ENCODE measurements around the gene UGT1A3. TPM values are rescaled to one million over a fixed set of nuclear protein-coding genes. Genes with fewer than 3 reads are reported as not detected.
A peak's percentile ranks its signal among the peaks of the same experiment; 100 is the strongest.

Gene UGT1A3
- total RNA-seq, 2 donors from 2014 or later = not detected

DNA sequence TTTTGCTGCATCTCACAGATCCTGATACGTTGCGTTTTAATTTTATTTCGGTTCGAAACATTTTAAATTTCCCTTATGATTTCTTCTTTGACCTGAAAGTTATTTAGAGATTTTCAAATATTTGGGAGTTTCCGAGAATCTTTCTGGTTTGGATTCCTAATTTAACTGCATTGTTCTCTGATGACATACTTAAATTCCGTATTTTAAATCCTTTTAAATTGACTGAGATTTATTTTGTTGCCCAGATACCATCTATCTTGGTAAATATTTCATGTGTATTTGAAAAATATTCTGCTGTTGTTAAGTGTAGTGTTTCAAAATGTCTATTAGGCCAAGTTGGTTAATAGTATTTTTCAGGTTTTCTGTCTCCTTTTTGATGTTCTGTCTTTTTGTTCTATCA is 87.0 kb downstream of the UGT1A3 start:
- DNase-seq (ENCODE audit: low spot score) = no peak
- H3K27ac Mint-ChIP-seq = no peak overlapping the region

DNA sequence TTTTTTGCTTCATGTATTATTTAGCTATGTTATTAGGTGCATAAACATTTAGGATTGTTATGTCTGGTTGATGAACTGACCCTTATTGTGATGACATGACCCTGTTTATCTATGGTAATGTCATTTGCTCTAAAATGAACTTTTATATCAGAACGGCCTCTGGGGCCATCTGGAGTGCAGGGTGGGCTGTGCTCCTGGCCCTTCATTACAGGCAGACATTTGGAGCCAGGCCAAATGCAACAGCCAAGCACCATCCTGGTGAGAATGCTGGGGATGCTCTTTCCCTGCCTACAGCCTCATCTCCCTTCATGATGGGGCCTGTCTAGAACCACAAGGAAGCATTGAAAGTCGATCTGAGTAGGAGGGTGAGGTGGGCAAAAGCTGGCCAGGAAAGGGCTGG is 87.5 kb downstream of the UGT1A3 start:
- Mint-ChIP-seq H3K4me3 (no peak overlapping the region), H3K36me3 (no peaks in the 10 kb centered on the region), H3K9me3 (no peaks in the 10 kb centered on the region), H3K27me3 (peaks cover 20 to 22% of the 10 kb centered on the region in 2 donors), H3K4me1 (ENCODE audit: low read depth in 2 of 2) (no peaks in the 10 kb centered on the region), H3K27ac (no peak overlapping the region)
- ATAC-seq = no peak
- no peak for DNase-seq (ENCODE audit: low spot score)

More for the DNA sequence above, 87.0 kb downstream of the UGT1A3 start:
- peaks cover 20 to 22% of the 10 kb centered on the region in 2 donors for H3K27me3 Mint-ChIP-seq
- no peaks in the 10 kb centered on the region for H3K4me1 Mint-ChIP-seq (ENCODE audit: low read depth in 2 of 2)
- ATAC-seq = no peak
- no peaks in the 10 kb centered on the region for H3K36me3 Mint-ChIP-seq
- H3K9me3 Mint-ChIP-seq = no peaks in the 10 kb centered on the region
- H3K4me3 Mint-ChIP-seq = no peak overlapping the region

DNA sequence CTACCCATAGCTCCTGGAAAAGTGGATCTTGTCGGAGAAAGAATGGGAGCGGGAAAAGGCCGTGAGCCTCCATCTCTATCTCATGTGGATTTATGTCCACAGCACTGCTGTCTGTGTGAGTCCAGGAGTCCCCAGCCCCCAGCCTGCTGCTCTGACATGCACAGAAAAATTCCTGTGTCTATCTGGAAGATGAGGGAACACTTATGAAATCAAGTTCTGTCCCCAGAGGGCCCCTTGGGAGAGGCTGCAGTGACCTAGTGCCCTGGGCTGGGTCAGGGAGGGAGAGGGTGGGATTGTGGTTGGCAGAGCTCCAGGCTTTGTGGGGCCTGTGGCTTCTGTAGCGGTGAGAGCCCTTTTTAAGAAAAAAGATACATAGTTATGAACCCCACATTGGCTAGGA is 87.9 kb downstream of the UGT1A3 start:
- ATAC-seq = no peak
- H3K27me3 Mint-ChIP-seq = peaks cover 22% of the 10 kb centered on the region in 2 donors
- no peak overlapping the region for H3K4me3 Mint-ChIP-seq
- no peaks in the 10 kb centered on the region for H3K4me1 Mint-ChIP-seq (ENCODE audit: low read depth in 2 of 2)
- no peak overlapping the region for H3K27ac Mint-ChIP-seq
- no peak for DNase-seq (ENCODE audit: low spot score)
- H3K9me3 Mint-ChIP-seq = no peaks in the 10 kb centered on the region
- no peaks in the 10 kb centered on the region for H3K36me3 Mint-ChIP-seq

DNA sequence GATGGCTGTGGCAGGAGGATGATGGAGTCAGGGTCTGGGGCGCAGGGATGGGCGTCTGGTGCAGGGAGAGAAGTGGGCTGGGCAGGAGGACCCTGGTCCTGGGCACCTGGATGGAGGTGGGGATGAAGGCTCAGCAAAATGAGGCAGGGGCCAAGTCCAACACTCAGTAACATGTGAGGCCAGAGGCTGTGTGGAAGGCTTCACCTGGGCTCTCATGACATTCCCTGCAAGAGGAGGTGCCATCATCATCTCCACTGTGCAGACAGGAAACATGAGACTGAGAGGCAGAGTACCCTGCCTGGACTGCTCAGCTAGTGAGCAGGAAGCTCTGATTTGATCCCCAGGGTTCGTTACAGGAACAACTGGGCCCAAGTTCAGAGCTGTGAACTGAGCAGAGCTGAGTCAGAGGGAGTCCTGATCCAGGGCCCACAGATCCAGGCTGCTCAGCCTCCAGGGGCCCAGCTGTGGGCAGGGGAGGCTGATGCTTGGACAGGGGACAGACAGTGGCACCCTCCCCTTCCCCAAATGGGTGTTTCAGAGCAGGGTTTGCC is 88.6 kb downstream of the UGT1A3 start:
- Mint-ChIP-seq H3K27me3 (peaks cover 20 to 22% of the 10 kb centered on the region in 2 donors), H3K36me3 (no peaks in the 10 kb centered on the region), H3K27ac (no peak overlapping the region), H3K4me1 (ENCODE audit: low read depth in 2 of 2) (no peaks in the 10 kb centered on the region), H3K4me3 (no peak overlapping the region), H3K9me3 (no peaks in the 10 kb centered on the region)
- ATAC-seq (no peak), DNase-seq (ENCODE audit: low spot score) (peak; percentile 46)

DNA sequence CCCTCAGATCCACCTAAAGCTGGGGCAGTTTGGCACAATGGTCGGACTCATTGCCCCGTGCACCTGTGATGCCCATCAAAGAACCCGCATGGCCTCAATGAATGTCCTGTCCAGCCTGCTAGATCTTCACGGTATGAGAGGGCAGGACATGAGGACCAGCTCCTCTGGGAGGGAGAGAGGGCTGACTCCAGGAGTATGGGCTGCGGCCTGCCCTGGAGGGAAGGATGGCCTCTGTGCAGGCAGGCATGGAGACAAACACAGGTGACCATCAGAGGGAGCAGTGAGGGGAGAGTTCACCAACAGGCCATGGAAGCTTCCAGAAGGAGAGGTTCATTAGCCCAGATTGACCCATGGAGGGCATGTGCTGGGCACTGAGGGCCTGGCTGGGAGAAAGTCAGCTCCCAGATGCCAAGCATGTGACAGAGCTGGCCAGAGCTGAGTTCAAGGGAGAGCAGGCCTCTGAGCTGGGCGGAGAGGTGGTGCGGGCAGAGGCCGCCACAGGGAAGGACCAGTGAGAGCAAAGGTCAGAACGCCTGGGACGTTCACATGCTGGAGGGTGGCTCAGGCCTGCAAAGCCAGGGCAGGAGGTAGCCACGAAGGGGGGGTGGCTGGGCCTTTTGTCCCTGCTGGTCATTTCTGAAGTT is 89.3 kb downstream of the UGT1A3 start:
- no peaks in the 10 kb centered on the region for H3K4me1 Mint-ChIP-seq (ENCODE audit: low read depth in 2 of 2)
- H3K27ac Mint-ChIP-seq = no peak overlapping the region
- no peaks in the 10 kb centered on the region for H3K36me3 Mint-ChIP-seq
- no peak overlapping the region for H3K4me3 Mint-ChIP-seq
- DNase-seq (ENCODE audit: low spot score) = peak; percentile 47
- peaks cover 16 to 22% of the 10 kb centered on the region in 2 donors for H3K27me3 Mint-ChIP-seq
- ATAC-seq = no peak
- no peaks in the 10 kb centered on the region for H3K9me3 Mint-ChIP-seq

DNA sequence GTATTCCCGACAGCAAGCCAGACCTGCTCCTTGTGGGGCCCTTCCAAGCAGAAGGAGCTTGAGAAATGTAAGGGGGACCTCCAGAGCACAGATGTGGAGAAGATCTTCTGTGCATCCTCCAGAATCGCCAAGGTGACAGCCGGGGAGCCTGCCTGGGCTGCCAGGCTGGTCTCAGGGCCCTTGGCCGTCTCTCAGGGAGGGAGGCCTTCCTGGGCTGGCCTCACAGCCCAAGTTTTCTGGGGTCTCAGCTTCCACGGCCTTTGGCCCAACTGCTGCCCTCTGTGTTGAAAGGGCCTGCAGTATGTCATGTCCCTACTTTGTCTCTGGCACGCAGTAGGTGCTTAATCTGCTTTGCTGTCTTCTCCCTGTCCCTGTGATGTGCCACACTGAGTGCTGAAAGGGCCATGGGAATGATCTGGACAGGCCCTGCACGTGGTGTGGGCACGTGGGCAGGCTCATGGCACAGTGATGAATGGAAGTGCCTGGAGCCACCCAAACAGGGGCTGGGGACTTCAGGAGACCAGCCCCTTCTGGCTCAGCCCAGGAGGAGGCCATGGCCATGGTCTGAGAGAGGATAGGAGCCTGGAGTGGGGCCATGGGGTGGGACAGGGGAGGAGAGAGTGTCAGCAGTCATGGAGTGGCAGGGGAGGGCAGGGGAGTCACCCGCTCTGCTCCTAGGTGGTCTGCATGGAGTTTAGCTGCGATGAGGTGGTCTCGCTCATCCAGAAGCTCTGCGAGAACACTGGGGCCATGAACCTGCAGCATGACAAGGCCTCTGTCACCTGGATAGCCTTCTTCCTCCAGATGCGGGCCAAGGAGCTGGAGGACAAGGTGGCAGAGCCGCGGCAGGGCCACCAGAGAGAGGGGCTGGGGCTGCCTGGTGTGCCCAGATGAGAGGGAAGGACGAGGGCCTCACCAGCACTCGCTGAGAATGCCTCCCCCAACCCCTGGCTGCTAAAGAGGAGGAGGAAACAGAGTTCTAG is 90.1 kb downstream of the UGT1A3 start:
- no peaks in the 10 kb centered on the region for H3K36me3 Mint-ChIP-seq
- DNase-seq (ENCODE audit: low spot score) (peak; percentile 45), ATAC-seq (no peak)
- no peaks in the 10 kb centered on the region for H3K9me3 Mint-ChIP-seq
- no peaks in the 10 kb centered on the region for H3K4me1 Mint-ChIP-seq (ENCODE audit: low read depth in 2 of 2)
- peaks cover 13 to 22% of the 10 kb centered on the region in 2 donors for H3K27me3 Mint-ChIP-seq
- H3K27ac Mint-ChIP-seq = no peak overlapping the region
- no peak overlapping the region for H3K4me3 Mint-ChIP-seq

DNA sequence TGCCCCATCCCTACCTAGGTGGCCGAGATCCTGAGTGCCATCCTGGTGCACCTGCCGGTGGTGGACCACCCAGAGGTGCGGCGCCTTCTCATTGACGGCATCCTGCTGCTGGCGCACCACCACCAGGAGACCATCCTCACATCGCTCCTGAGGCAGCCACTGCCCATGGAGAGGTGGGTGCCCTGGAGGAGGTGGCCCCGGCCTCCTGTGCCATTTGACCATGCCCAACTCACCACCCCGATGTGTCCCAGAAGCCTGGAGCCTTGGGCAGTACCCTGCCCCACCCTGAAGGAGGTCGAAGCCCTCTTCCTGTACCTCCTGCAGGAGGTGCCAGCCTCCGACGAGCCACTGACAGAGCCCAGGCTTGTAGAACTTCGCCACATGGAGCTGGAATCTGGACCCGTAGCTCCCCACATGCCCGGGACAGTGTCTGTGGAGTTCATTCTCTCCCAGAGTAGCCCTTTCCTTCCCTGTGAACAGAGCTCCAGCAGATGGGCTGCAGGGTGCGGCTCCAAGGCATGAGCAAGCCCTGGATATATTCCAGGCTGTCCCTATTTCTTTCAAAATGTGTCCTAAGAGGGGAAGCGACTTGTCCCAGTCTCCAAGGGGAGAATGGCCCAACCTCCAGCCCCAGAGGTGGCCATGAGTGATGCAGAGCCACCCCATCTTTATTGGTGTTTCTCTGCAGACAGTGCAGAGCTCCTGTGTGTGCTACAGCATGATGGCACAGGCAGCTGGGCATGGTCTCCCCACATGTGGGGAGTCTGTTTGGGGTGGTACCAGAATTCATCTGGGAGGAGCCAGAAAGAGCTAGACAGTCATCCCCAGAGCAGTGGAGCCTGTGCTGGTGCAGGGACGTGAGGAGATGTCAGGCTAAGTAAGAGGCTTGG is 91.3 kb downstream of the UGT1A3 start:
- H3K4me1 Mint-ChIP-seq (ENCODE audit: low read depth in 2 of 2) = no peaks in the 10 kb centered on the region
- H3K36me3 Mint-ChIP-seq = no peaks in the 10 kb centered on the region
- no peak overlapping the region for H3K4me3 Mint-ChIP-seq
- no peak overlapping the region for H3K27ac Mint-ChIP-seq
- H3K27me3 Mint-ChIP-seq = peaks cover 8 to 18% of the 10 kb centered on the region in 2 donors
- ATAC-seq = no peak
- H3K9me3 Mint-ChIP-seq = no peaks in the 10 kb centered on the region
- DNase-seq (ENCODE audit: low spot score) = peak; percentile 45

DNA sequence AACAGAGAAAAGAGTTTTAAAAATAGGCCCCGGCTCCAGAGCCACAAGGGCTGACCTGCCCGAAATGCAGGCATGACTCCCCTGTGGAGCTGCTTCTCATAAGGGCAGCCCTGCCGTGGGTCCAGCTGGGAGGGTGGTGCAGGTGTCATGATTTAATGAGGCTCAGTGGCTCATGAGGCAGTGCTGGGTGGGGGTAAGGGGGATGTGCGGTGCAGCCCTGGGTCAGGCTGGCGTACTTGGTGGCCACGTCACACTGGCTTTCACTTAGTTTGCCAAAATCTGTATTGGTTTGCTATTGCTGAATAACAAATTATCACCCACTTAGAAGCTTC is 91.9 kb downstream of the UGT1A3 start:
- H3K36me3 Mint-ChIP-seq = no peaks in the 10 kb centered on the region

DNA sequence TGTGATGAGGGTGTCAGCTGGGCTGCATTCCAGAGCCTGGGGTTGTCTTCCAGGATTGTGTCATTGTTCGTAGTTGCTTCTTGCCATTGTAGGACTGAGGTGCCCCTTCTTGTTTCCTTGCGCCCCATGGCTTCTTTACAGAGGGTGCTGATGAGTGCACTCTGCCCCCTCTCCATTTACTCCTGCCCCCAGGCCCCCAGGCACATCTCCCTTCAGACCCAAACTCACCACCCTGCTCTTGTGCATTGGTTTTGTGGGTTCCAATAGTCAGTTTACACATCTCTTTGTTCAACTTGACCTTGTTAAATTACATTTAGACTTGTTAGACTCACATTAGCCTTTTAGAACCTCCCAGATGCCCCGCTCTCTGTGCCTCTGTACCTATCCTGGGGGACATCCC is 92.4 kb downstream of the UGT1A3 start:
- no peak for ATAC-seq
- H3K27me3 Mint-ChIP-seq = peaks cover 11 to 12% of the 10 kb centered on the region in 2 donors
- H3K27ac Mint-ChIP-seq = no peak overlapping the region
- peak; percentile 37 for DNase-seq (ENCODE audit: low spot score)
- H3K36me3 Mint-ChIP-seq = no peaks in the 10 kb centered on the region
- H3K4me3 Mint-ChIP-seq = no peak overlapping the region
- H3K4me1 Mint-ChIP-seq (ENCODE audit: low read depth in 2 of 2) = no peaks in the 10 kb centered on the region
- no peaks in the 10 kb centered on the region for H3K9me3 Mint-ChIP-seq

More for the DNA sequence above, 91.9 kb downstream of the UGT1A3 start:
- Mint-ChIP-seq H3K27ac (no peak overlapping the region), H3K27me3 (peaks cover 12 to 14% of the 10 kb centered on the region in 2 donors), H3K4me1 (ENCODE audit: low read depth in 2 of 2) (no peaks in the 10 kb centered on the region), H3K4me3 (no peak overlapping the region), H3K9me3 (no peaks in the 10 kb centered on the region)
- ATAC-seq = no peak
- DNase-seq (ENCODE audit: low spot score) = peak; percentile 16

DNA sequence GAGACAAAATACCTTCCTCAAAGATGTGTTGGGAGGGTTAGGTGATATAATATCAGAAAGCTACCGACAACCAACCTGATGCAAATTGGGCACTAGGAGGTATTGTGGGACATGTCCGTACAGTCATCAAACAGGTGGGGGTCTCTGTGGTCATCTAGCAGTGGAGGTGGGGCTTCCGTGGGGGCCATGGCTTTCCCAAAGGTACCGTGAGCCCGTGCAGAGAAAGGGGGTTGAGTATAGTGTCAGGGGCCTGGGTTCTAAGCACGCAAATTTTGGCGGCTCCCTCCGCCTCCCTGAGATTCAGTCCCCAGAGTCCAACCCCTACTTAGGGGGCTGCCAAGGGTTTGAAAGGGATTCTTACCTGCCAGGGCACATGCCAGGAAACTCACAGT is 92.9 kb downstream of the UGT1A3 start:
- no peak for ATAC-seq
- H3K4me1 Mint-ChIP-seq (ENCODE audit: low read depth in 2 of 2) = no peaks in the 10 kb centered on the region
- H3K9me3 Mint-ChIP-seq = no peaks in the 10 kb centered on the region
- no peaks in the 10 kb centered on the region for H3K36me3 Mint-ChIP-seq
- H3K27ac Mint-ChIP-seq = no peak overlapping the region
- H3K27me3 Mint-ChIP-seq = peaks cover 11 to 13% of the 10 kb centered on the region in 2 donors
- peak; percentile 44 for DNase-seq (ENCODE audit: low spot score)
- H3K4me3 Mint-ChIP-seq = no peak overlapping the region

DNA sequence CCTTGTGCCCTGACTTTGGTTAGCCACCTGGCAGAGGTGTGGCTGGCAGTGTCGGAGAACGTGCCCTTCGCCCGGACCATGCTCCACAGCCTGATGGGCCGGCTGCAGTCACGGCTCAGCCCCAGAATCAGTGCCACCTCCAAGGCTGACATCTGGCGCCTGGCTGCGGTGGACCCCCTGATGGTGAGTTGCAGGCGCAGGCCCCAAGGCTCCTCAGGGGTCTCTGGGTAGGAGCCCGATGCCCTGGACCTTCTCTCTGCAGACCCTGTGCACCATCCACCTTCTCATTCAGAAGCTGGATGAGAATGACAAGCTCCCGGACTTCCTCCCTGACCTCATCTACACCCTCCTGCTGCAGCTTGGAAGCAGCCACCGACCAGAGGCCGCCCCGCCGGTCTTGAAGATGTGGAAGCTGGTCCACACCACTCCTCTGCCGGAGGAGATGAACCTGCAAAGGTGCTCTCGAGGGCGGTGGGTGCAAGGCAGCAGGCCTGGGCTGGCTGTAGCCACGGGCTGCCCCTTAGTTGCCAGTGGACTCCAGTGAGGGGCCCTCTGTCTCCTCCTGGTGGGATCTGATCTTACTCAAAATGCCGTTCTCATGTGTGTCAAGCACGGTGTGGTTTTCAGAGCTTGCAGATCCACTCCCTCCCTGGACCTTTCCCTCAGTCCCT is 93.4 kb downstream of the UGT1A3 start:
- ATAC-seq (peak in 1 of 2 donors; percentile 2), DNase-seq (ENCODE audit: low spot score) (peak; percentile 56)
- H3K27me3 Mint-ChIP-seq = peaks cover 10 to 11% of the 10 kb centered on the region in 2 donors
- H3K9me3 Mint-ChIP-seq = no peaks in the 10 kb centered on the region
- no peak overlapping the region for H3K27ac Mint-ChIP-seq
- H3K36me3 Mint-ChIP-seq = no peaks in the 10 kb centered on the region
- no peak overlapping the region for H3K4me3 Mint-ChIP-seq
- no peaks in the 10 kb centered on the region for H3K4me1 Mint-ChIP-seq (ENCODE audit: low read depth in 2 of 2)

All from natural killer cell treated with Interleukin-12 subunit alpha and Interleukin-12 subunit beta and Interleukin-15 and Interleukin-18, amount 100 ng/mL, for 72 hours (primary cell).